Calu3 (cell line): ENCODE measurements around the gene LCN1. TPM values are rescaled to one million over a fixed set of nuclear protein-coding genes. Genes with fewer than 3 reads are reported as not detected.
A peak's percentile ranks its signal among the peaks of the same experiment; 100 is the strongest.
"Not testable (repeated sequence)": the region's sequence is repeated elsewhere in the genome, so short reads cannot be mapped to it uniquely, and the experiment has no call there.

Experiments used
- BruUV-seq: library from RNA; stranded (reverse); fragments of 400-500 nt; replicated peaks from 2 replicates; lab custom pipeline; 2021; lab: Mats Ljungman, UMichigan
- CTCF ChIA-PET: fragments of 300-600 bp; sonication (Branson Sonifier 250); formaldehyde crosslinking; loops from one replicate; lab custom pipeline; 2022; ENCODE audit warnings: antibody characterized with exemption; lab: Charles Lee
- DNase-seq: peaks from one replicate; pipeline ENCODE4 v3.0.0; 2022
- H3K27ac Mint-ChIP-seq: one replicate; pipeline ENCODE4 v1.8.0; 2022; ENCODE audit warnings: mixed read lengths; ENCODE audit not compliant: unreplicated experiment
- H3K27me3 Mint-ChIP-seq: one replicate; pipeline ENCODE4 v1.8.0; 2022; ENCODE audit warnings: mixed read lengths; ENCODE audit not compliant: unreplicated experiment
- H3K36me3 Mint-ChIP-seq: one replicate; pipeline ENCODE4 v1.8.0; 2022; ENCODE audit warnings: mild to moderate bottlenecking, moderate library complexity, mixed read lengths; ENCODE audit not compliant: insufficient read depth, unreplicated experiment
- H3K4me1 Mint-ChIP-seq: one replicate; pipeline ENCODE4 v1.8.0; 2022; ENCODE audit warnings: mild to moderate bottlenecking, low read depth, mixed read lengths; ENCODE audit not compliant: unreplicated experiment
- H3K4me3 Mint-ChIP-seq: one replicate; pipeline ENCODE4 v1.8.0; 2022; ENCODE audit warnings: mild to moderate bottlenecking, low read depth, moderate library complexity, mixed read lengths; ENCODE audit not compliant: unreplicated experiment
- H3K9me3 Mint-ChIP-seq: one replicate; pipeline ENCODE4 v1.8.0; 2022; ENCODE audit warnings: low read depth, mixed read lengths; ENCODE audit not compliant: unreplicated experiment
- intact Hi-C: fragments of 100-400 bp; cut with micrococcal nuclease; formaldehyde crosslinking; loops from one replicate; pipeline ENCODE4 v1.10.0; 2022; ENCODE audit not compliant: unreplicated experiment
- total RNA-seq: library from RNA; stranded (reverse); gene quantifications from 2 replicates; pipeline ENCODE4 v1.2.3, GENCODE V29; 2022
- TF ChIP-seq, protein P1 (sequence below): fragments of 200-600 bp; IDR thresholded peaks from one replicate; pipeline ENCODE4 v1.8.0; 2022; ENCODE audit warnings: antibody characterized with exemption; ENCODE audit not compliant: unreplicated experiment

LCN1 gene
- total RNA-seq, 1 experiment from 2014 or later: not detected

DNA sequence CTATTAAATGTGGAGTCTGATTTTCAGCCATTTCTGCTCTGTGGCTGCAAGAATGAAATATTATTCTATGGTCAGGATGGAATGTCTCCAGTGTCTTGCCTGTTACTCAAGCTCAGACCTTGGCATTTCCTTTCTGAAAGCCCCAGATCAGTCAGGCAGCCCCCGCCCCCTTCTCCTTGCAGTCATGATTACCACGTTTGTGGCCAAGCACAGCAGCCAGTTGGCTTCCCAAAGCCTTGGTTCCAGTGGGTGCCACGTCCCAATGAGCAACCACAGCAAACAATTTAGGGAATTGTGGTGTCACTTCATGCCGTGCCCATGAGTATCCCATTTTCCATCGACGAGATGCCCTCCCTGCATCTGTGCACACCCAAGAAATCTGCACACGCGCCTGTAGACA is 15.0 kb downstream of the LCN1 start:
- Mint-ChIP-seq H3K9me3 (no peaks in the 10 kb centered on the region), H3K4me1 (no peaks in the 10 kb centered on the region), H3K27ac (no peak overlapping the region), H3K36me3 (no peaks in the 10 kb centered on the region), H3K4me3 (no peak overlapping the region), H3K27me3 (peaks cover 75% of the 10 kb centered on the region)
- no peak for DNase-seq
- no TSS peak for BruUV-seq
- TF ChIP-seq, protein P1, sequence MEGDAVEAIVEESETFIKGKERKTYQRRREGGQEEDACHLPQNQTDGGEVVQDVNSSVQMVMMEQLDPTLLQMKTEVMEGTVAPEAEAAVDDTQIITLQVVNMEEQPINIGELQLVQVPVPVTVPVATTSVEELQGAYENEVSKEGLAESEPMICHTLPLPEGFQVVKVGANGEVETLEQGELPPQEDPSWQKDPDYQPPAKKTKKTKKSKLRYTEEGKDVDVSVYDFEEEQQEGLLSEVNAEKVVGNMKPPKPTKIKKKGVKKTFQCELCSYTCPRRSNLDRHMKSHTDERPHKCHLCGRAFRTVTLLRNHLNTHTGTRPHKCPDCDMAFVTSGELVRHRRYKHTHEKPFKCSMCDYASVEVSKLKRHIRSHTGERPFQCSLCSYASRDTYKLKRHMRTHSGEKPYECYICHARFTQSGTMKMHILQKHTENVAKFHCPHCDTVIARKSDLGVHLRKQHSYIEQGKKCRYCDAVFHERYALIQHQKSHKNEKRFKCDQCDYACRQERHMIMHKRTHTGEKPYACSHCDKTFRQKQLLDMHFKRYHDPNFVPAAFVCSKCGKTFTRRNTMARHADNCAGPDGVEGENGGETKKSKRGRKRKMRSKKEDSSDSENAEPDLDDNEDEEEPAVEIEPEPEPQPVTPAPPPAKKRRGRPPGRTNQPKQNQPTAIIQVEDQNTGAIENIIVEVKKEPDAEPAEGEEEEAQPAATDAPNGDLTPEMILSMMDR: no peak
- CTCF ChIA-PET: no interaction called here
- intact Hi-C loops: no loop called here

DNA sequence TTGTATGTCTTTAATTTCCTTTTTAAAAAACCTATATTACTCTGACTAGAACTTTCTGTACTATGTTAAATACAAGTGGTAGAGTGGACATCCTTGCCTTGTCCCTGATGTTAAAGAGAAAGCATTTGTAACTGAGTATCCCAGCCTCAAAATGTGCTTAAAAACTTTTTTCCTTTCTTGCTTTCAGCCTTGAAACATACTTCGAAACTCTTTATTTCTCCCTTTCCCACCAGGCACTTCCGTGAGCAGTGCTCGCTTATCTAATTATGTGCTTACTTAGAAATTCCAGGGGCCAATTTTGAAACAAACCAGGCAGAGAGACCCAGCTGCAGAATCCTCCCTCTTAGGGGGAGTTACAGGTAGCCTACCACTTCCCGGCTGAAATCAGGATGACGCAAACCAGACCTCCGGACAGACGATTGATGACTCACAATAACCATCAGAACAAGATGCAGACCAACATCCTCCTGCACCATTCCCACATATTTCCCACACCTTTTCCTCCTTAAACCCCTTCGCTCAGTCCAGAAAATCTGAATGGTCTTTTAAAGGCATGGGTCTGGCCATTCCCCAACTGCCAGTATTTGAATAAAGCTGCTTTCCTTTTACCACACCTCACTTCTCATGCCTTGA is 22.1 kb downstream of the LCN1 start:
- not testable (repeated sequence) for H3K9me3 Mint-ChIP-seq
- peak; percentile 13 for DNase-seq
- peak overlapping the region; percentile 52 for H3K27ac Mint-ChIP-seq

DNA sequence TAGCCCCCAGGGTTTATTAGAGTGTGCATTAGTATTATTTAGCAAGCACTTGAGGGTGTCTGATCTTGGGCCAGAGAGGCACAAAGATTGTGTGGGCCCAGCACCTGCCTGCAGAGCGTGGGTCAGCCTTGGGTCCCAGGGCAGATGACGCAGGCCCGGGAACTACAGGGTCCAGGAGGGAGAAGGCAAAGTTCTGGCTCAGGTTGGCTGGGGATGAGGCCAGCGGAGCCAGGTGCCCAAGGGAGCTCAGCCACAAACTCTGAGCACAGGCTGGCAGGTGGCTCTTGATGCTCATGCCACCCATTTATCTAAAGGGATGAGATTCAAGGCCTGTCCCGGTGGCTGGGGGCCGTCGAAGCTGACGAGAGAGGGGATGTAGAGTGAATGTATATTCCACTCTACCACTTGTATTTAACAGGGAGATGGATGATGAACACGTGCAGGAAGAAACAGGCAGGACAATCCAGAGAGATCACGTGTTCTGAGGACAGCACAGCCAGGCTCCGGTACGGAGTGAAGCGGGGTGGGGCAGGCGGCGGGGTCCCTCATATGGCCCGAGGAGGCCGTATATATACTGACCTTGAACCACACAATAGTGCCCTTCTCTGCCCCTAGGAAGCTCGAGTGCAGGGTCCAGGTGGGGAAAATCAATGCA is 23.9 kb downstream of the LCN1 start:
- CTCF ChIA-PET: no interaction called here
- DNase-seq: no peak
- peaks cover 10% of the 10 kb centered on the region for H3K4me1 Mint-ChIP-seq
- H3K36me3 Mint-ChIP-seq: no peaks in the 10 kb centered on the region
- H3K27me3 Mint-ChIP-seq: peaks cover 35% of the 10 kb centered on the region
- no peak overlapping the region for H3K27ac Mint-ChIP-seq
- H3K4me3 Mint-ChIP-seq: no peak overlapping the region
- BruUV-seq: no TSS peak
- TF ChIP-seq, protein P1: no peak
- intact Hi-C loops: no loop called here
- peaks cover 2% of the 10 kb centered on the region for H3K9me3 Mint-ChIP-seq

More for the DNA sequence above, 22.1 kb downstream of the LCN1 start:
- intact Hi-C loops, H3K4me3 Mint-ChIP-seq, H3K36me3 Mint-ChIP-seq, H3K4me1 Mint-ChIP-seq, CTCF ChIA-PET, BruUV-seq: not testable (repeated sequence)
- peaks cover 52% of the 10 kb centered on the region for H3K27me3 Mint-ChIP-seq

DNA sequence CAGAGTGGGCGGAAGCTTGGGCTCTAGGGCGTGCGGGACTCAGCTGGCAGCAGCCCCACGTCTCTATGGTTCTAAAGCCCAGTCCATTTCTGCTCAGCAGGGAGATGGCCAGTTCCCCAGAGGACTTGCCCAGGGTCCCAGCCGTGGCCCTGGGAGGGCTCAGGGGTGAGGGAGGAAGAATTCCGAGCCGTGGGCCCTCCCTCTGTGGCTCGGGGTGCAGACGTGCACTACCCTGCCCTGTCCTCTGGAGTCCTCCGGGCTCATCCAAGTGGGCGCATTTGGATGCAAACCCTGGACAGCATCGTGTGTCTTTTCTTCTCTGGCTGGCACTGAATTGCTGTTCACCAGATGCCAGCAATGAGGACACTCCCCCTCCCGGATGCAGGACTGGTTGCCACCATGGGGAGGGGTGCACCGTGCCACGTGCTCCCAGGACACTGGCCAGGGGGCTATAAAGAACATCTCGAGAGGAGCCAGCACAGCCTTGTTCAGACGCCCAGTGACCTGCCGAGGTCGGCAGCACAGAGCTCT is 24.5 kb downstream of the LCN1 start, which contains the start of gene OBP2A:
OBP2A (plus strand) TSS at position 481 of the 531 bp plus-strand sequence. CDS start 55 bp downstream, outside the sequence.
- BruUV-seq, H3K27ac Mint-ChIP-seq, DNase-seq, intact Hi-C loops, CTCF ChIA-PET, H3K4me3 Mint-ChIP-seq, H3K36me3 Mint-ChIP-seq, H3K4me1 Mint-ChIP-seq, H3K9me3 Mint-ChIP-seq: not testable (repeated sequence)
- peaks cover 34% of the 10 kb centered on the region for H3K27me3 Mint-ChIP-seq

DNA sequence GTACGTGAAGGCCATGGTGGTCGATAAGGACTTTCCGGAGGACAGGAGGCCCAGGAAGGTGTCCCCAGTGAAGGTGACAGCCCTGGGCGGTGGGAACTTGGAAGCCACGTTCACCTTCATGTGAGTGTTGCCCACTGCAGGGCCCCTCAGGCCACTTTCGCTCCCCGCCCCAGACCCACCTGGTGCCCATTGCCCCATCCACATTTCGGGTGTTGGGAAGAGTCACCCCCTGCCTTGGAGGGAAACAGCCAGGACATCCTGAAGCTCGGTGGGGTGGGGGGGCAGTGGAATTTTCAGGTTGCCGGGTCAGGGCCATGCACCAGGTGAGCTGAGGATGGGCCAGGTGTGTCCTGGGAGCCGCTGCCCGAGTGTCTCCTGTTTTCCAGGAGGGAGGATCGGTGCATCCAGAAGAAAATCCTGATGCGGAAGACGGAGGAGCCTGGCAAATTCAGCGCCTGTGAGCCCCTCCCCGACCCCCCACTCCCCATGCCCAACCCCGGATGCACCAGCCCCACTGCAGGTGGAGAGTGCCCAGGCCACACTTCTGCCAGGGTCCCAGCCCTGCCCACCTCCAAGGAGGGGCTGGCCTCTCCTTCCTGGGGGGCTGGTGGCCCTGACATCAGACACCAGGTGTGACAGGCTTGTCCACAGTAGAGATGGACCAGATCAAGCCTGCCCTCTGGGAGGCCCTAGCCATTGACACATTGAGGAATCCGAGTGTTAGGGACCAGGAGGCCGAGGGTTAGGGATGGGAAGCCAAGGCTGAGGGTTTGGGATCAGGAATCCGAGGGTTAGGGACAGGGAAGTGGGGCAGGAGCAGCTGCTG is 25.8 kb downstream of the LCN1 start:
- DNase-seq, CTCF ChIA-PET, H3K9me3 Mint-ChIP-seq, intact Hi-C loops, H3K4me3 Mint-ChIP-seq, BruUV-seq, H3K27ac Mint-ChIP-seq, H3K36me3 Mint-ChIP-seq, H3K4me1 Mint-ChIP-seq: not testable (repeated sequence)
- H3K27me3 Mint-ChIP-seq: peaks cover 35% of the 10 kb centered on the region
